Skeletal muscle satellite cell (primary cell): Measurements from ENCODE around the gene ZBTB45.
"Not testable (repeated sequence)": the region's sequence is repeated elsewhere in the genome, so short reads cannot be mapped to it uniquely, and the experiment has no call there.

Experiments used
- H3K27me3 ChIP-seq: 2 replicates; pipeline ENCODE4 v1.7.0; 2013; ENCODE audit warnings: low read length; ENCODE audit not compliant: control insufficient read depth, insufficient read depth
- H3K36me3 ChIP-seq: 2 replicates; pipeline ENCODE4 v1.7.0; 2013; ENCODE audit warnings: mild to moderate bottlenecking, control low read depth, low read length; ENCODE audit not compliant: insufficient read depth
- H3K4me1 ChIP-seq: 2 replicates; pipeline ENCODE4 v1.7.0; 2013; ENCODE audit warnings: low read length; ENCODE audit not compliant: control insufficient read depth, insufficient read depth
- H3K4me2 ChIP-seq: 2 replicates; pipeline ENCODE4 v1.7.0; 2013; ENCODE audit warnings: mild to moderate bottlenecking, low read length
- H3K4me3 ChIP-seq: 2 replicates; pipeline ENCODE4 v1.7.0; 2013; ENCODE audit warnings: low read length
- H3K9ac ChIP-seq: 2 replicates; pipeline ENCODE4 v1.7.0; 2013; ENCODE audit warnings: mild to moderate bottlenecking, low read depth, low read length, moderate library complexity
- H3K9me3 ChIP-seq: replicated peaks from 2 replicates; pipeline ENCODE4 v1.7.0; 2013; ENCODE audit warnings: mild to moderate bottlenecking, control low read depth, low read length

The ZBTB45 gene

DNA sequence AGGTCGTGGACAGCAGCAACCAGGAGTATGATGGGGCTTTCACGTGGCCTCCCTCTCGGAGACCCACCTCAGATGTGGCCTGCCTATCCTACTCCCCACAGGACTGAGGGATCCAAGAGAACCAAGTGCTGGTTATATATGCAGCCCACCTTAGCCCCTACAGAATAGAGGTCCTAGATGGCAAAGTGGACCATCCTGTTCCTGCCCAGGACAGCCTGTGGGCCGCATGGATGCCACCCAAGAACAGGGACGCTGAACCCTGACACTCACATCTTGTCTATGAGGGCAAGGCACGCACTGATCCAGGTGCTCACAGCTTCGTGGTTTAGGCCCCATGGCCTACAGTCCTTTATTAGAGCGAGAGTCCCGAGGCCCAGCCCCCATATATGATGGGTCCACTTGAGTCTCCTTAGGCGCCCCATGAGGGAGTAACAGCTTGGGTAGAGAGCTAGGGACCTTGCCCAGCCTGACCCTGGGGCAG, 6.4 kb downstream of the ZBTB45 start:
- H3K36me3 ChIP-seq, result peaks cover 26% of the 10 kb centered on the region
- H3K9ac ChIP-seq, result no peak overlapping the region
- no peaks in the 10 kb centered on the region for H3K27me3 ChIP-seq
- peaks cover 10% of the 10 kb centered on the region for H3K4me1 ChIP-seq
- H3K4me3 ChIP-seq, result no peak overlapping the region
- no peak overlapping the region for H3K4me2 ChIP-seq
- H3K9me3 ChIP-seq, result no peaks in the 10 kb centered on the region

DNA sequence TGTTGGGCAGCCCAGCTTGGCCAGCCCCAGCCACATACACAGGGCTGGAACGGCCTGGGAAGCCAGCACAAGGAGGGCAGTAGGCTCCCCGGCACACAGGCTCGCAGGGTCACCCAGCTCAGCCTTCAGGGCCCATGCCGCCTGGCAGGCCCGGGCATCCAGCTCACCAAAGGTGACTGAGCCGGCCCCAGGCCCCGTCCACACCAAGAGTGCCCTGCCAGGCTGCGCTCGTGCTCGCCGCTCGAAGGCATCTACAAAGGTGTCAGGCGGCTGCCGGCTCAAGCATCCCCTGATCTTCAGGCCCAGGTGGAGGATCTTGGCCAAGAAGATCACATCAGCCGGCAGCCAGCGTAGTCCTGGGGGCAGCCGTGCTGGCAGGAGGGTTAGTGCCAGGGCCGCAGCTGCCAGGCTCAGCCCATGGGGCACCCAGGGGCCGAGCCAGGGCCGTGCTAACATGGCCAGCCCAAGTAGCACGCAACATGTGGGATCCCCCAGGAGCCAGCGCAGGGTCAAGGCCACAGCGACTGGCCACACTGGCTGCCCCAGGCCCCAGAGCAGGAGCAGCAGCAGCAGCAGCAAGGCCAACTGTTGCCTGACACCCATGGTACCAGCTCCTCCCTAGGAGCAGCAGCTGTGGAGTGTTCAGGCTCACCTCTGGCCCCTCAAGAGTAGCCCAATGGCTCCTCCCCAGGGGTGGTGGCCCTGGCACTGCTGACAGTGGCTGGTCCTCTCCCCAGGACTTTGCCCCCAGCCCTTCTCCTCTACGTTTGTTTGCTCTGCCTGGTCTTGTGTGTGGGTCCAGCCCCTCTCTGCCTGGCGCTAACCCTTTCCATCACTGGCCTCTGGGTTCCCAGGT, 8.0 kb downstream of the ZBTB45 start, which contains the start of gene SLC27A5:
Gene SLC27A5, minus strand, starts transcription at position 640 of the 856 bp plus-strand sequence. Its CDS starts 37 bp downstream, at position 603.
- Histone ChIP-seq H3K4me1 (no peaks in the 10 kb centered on the region), H3K4me2 (no peak within 1 kb of the TSS), H3K9me3 (no peaks in the 10 kb centered on the region), H3K9ac (no peak within 1 kb of the TSS), H3K27me3 (no peaks in the 10 kb centered on the region), H3K36me3 (peaks cover 18% of the 10 kb centered on the region), H3K4me3 (no peak within 1 kb of the TSS)

DNA sequence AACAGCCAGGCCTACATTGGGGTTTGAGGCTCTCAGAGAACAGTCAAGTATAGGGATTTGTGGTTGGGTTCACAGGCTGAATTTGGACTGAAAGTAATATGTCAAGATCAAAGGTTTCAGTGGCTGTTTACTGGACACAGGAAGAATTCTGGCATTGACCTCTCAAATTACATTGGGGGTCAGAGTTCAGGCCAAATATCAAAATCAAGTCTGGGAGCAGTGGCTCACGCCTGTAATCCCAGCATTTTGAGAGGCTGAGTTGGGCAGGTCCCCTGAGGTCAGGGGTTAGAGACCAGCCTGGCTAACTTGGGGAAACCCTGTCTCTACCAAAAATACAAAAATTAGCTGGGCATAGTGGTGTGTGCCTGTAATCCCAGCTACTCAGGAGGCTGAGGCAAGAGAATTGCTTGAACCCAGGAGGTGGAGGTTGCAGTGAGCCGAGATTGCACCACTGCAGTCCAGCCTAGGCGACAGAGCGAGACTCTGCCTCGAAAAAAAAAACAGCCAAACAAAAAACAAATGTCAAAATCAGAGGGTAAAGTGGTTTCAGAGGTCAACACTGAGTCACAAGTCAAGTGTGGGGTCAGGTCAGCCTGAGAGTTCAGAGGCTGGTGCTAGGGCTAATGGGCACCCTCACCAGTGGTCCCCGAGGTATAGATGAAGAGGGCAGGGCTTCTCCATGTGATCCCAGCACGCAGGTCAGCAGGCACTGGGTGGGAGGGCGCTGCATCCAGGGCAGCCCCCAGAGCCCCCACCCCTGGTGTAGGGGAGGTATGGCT, 9.3 kb downstream of the ZBTB45 start:
- Histone ChIP-seq H3K36me3 (peaks cover 7% of the 10 kb centered on the region), H3K9ac (no peak overlapping the region), H3K9me3 (no peaks in the 10 kb centered on the region), H3K4me2 (no peak overlapping the region), H3K27me3 (no peaks in the 10 kb centered on the region), H3K4me1 (no peaks in the 10 kb centered on the region), H3K4me3 (no peak overlapping the region)

DNA sequence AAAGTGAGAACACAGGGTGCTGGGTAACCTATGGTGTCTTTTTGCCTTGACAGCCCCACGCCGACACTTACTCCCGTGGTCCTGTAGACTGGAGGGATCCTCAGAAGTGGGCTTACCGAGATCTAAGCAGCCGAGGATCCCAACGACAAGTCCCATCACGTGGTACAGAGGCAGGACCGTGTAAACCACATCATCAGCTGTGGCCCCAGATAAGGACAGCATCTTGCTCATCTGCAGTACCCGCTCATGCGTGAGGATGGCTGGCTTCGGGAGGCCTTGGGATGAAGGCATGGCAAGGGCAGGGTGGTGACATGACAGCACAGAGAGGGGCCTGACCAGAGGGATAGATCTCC, 9.9 kb downstream of the ZBTB45 start:
- H3K36me3 ChIP-seq, result peaks cover 6% of the 10 kb centered on the region
- H3K27me3 ChIP-seq, result no peaks in the 10 kb centered on the region
- no peak overlapping the region for H3K4me3 ChIP-seq
- no peak overlapping the region for H3K4me2 ChIP-seq
- H3K4me1 ChIP-seq, result no peaks in the 10 kb centered on the region
- no peak overlapping the region for H3K9ac ChIP-seq
- H3K9me3 ChIP-seq, result no peaks in the 10 kb centered on the region

DNA sequence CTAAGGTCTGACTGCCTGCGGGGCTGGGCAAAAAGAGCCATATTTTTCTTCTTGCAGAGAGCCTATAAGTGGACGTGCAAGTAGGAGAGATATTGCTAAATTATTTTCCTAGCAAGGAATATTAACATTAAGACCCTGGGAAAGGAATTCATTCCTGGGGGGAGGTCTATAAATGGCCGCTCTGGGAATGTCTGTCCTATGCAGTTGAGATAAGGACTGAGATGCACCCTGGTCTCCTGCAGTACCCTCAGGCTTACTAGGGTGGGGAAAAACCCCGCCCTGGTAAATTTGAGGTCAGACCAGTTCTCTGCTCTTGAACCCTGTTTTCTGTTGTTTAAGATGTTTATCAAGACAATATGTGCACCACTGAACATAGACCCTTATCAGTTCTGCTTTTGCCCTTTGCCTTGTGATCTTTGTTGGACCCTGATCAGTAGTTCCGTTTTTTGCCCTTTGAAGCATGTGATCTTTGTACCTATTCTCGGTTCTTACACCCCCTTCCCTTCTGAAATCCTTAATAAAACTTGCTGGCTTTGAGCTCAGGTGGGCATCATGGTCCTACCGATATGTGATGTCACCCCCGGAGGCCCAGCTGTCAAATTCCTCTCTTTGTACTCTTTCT, 11.9 kb downstream of the ZBTB45 start:
- H3K9ac ChIP-seq, H3K27me3 ChIP-seq, H3K4me3 ChIP-seq, H3K9me3 ChIP-seq, H3K4me2 ChIP-seq, H3K36me3 ChIP-seq, H3K4me1 ChIP-seq: not testable (repeated sequence)

DNA sequence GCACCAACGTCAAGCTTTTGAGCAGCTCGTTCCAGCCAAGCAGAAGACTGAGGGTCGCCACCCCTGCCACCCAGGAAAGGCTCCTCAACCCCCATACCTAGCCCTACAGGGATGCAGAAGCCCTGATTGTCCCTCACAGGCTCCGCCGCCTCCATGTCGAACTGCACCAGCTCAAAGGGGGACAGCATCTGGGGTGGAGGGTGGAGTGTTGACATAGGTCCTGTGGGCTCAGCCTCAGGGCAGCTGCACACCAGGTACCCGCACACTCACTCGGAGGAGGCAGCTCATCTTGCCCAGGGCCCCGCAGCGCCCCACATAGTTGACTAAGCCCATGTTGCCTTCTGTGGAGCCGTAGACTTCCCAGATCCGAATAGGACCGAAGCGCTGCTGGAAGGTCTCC, 19.4 kb downstream of the ZBTB45 start:
- H3K4me3 ChIP-seq, result peak overlapping the region; percentile 85
- H3K4me2 ChIP-seq, result peak overlapping the region; percentile 98
- H3K27me3 ChIP-seq, result no peaks in the 10 kb centered on the region
- peak overlapping the region; percentile 86 for H3K9ac ChIP-seq
- H3K4me1 ChIP-seq, result peaks cover 5% of the 10 kb centered on the region
- H3K9me3 ChIP-seq, result no peaks in the 10 kb centered on the region
- no peaks in the 10 kb centered on the region for H3K36me3 ChIP-seq

DNA sequence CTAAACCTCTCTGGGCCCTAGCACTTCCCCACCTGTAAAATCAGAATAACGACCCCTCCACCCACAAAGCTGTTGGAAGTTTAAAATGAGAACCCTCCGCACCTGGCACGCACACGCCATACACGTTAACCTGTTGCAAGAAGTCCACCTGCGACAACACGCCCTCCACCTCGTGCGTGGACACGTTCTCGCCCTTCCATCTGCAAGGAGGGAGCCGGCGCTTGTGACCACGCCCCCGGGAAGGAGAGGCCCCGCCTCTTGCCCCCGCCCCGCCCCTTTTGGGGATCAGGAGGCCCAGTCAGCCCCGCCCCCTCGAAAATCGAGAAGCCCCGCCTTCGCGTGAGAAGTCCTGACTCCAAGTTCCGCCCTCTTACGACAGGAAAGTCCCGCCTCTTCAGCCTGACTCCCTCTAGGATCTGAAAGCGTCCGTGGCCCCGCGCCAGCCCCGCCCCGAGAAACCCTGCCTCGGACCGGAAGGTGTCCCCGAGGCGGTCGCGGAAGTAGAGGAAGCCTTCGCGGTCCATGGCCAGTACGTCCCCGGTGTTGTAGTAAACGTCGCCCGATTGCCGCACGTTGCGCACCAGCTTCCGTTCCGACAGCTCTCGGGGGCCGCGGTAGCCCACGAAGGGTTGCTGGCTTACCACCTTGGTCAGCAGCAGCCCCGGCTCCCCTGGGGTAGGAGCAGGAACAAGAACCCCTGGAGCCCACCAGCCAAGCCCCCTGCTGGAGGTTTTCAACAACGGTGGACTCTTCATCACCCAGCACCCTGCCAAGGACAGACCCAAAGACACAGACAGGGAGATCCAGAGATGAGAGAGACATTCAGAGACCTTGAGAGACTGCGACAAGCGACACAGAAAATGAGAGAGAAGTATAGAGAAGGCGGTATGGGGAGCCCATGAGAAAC, 20.3 kb downstream of the ZBTB45 start:
- Histone ChIP-seq H3K4me1 (peaks cover 5% of the 10 kb centered on the region), H3K9me3 (no peaks in the 10 kb centered on the region), H3K4me3 (peak overlapping the region; percentile 85), H3K9ac (peak overlapping the region; percentile 86), H3K4me2 (peak overlapping the region; percentile 98), H3K27me3 (no peaks in the 10 kb centered on the region), H3K36me3 (no peaks in the 10 kb centered on the region)

DNA sequence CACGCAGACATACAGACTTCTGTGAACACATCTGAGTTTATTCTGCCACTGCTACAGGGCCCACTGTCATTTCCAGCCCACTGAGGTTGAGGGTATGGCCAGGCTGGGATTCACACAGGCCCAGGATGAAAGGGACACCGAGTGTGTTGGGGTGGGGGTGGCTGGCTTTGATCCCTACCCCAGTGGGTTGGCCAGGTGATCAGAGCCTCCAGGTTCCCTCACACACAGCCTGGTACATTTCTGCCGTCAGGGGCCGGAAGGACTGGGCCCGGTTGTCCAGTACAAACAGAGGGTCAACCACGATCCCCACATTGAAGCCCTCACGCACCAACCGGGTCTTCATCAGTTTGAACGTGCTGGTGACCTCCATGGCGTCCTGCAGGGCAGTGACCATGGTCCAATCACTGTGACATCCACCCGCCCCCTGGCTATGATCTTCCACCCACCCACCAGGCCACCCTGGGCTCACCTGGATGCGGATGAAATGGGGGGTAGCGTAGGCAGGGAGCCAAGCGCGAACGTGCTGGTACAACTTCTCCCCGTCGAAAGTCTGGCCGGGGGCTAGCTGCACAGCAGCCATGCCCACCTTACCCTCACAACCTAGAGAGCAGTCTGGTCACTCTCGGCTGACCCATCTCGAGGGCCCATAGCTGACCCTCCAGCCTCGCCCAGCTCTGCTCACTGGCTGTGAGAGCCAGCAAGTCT, 21.1 kb downstream of the ZBTB45 start:
- H3K9ac ChIP-seq, result peak overlapping the region; percentile 48
- no peaks in the 10 kb centered on the region for H3K36me3 ChIP-seq
- H3K9me3 ChIP-seq, result no peaks in the 10 kb centered on the region

DNA sequence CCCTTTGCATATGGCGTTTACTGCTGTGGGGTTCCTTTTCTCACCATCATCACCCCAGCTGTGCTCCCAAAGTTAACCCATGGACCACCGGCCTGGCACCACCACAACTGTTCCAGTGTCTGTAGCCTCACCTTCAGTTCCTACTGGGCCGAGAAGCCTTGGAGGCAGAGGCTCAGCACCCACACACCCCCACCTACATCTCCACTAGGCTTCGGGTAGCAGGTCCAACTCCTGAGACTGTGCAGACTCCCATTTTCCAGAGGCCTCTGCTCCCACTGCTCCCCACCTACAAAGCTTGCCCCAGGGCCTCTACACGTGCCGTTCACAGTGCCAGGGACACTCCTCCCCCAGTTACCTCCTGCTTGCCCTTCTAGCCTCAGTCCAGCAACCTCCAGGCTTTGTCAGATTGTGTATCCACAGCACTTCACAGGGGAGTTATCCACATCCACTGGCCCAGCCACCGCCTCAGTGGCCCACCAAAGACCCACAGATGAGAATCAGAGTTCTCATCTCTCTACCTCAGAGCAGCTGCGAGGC, 21.9 kb downstream of the ZBTB45 start:
- Histone ChIP-seq H3K9me3 (no peaks in the 10 kb centered on the region), H3K4me3 (no peak overlapping the region), H3K36me3 (no peaks in the 10 kb centered on the region), H3K4me1 (peaks cover 5% of the 10 kb centered on the region), H3K27me3 (no peaks in the 10 kb centered on the region), H3K9ac (no peak overlapping the region), H3K4me2 (no peak overlapping the region)

More for the DNA sequence above, 21.1 kb downstream of the ZBTB45 start:
- H3K27me3 ChIP-seq, result no peaks in the 10 kb centered on the region
- peaks cover 5% of the 10 kb centered on the region for H3K4me1 ChIP-seq
- H3K4me3 ChIP-seq, result peak overlapping the region; percentile 85
- peak overlapping the region; percentile 93 for H3K4me2 ChIP-seq

DNA sequence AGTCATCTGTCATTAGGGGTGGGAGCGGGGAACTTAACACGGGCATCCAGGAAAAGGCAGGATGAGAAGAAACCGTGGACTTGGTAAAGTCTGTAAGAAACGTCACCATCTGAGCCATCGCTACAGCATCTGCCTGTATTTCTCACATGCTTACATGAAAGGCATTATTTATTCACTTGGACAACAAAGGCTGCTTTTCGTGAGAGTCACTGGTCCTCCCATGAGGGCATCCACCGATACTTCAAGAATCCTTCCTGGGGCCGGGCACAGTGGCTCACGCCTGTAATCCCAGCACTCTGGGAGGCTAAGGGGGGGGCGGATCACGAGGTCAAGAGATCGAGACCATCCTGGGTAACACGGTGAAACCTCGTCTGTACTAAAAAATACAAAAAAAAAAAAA, 27.3 kb downstream of the ZBTB45 start:
- Histone ChIP-seq H3K4me2 (no peak overlapping the region), H3K36me3 (no peaks in the 10 kb centered on the region), H3K9ac (no peak overlapping the region), H3K27me3 (no peaks in the 10 kb centered on the region), H3K4me3 (no peak overlapping the region), H3K4me1 (no peaks in the 10 kb centered on the region), H3K9me3 (no peaks in the 10 kb centered on the region)
